HG03378 (cell line): ENCODE data around the gene NDST1.

ENCODE experiments used
- ATAC-seq: cut with Tn5 transposase; IDR thresholded peaks from one replicate; pipeline ENCODE4 v1.9.1; 2021; ENCODE audit warnings: mild to moderate bottlenecking, moderate library complexity; ENCODE audit not compliant: unreplicated experiment

The NDST1 gene

DNA sequence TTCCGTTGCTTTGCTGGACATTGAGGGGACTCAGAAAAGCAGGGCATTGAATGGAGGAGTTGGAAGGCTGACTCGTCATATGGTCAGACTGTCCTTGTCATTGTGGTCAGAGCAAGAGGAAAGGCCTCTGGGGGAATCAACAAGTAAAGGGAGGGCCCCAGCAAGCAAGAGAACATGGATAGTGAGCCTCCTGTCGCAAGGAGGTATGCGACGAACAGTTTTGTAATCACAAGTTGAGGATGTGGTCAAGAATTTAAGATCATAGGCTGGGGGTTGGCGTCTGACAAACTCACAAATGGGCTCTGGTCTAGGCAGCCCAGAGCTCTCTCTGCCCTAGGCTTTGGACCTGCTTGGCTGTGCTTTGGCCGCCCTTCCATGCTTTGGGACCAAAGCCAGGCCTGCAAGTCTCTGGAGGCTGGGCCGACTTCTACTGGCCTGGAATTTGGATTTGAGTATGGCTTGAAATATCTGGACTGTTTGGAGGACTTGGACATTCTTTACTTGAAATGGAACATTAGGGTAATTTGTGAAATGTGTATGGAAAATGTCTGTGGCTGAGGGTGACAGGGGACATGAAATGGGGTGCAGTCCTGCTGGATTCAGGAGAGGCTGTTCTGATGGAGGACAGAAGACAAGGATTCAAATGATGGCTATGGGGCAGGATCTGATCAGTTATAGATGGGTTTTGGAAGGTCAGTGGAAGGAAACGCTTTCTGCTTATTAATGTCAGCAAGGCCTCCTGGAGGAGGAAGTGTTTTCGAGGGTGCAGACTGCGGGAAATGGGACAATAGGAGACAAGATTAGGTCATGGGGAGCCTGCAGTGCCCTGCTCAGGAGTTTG lies 19.2 kb upstream of the NDST1 start:
- ATAC-seq = no peak

DNA sequence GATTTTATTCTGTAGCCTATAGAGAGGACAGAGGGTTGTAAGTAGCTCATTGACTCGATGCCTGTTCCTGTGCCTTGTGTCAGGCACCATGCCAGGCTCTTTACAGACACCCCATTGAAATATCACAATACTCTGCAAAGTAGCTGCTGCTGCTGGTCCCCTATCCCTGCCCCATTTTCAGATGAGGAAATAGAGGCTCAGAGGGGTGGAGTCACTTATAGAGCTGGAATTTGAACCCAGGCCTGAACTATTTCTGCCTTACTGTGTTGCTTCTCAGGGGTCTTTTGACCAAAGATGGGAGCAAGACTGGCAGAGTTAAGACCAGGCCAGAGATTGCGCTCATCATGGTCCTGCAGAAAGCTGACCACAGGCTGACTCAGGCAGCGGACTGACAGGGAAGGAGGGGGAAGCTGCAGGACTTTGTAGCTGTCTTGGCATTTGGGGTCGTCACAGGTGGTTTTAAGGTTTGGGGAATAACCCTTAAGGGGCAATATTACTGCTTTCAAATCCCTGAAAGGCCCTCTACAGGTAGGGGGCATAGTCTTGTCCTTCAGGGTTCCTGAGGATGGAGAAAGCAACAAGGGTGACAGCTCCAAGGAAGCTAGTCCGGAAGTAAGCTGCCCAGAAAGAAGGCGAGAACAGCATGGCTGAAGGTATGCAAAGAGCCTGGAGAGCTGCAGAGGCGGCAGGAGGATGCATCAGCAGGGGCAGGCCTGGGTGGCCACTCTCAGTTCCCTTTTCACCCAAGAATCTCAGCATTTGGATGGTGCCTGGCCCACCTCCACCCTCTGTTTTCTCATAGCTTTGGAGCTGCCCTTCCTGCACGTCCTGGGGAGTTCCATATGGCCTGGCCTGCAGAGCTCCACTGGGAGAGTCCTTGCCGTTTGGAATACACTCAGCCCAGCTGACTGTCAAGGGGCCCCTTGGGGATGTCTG lies 18.3 kb upstream of the NDST1 start:
- peak; percentile 80 for ATAC-seq

DNA sequence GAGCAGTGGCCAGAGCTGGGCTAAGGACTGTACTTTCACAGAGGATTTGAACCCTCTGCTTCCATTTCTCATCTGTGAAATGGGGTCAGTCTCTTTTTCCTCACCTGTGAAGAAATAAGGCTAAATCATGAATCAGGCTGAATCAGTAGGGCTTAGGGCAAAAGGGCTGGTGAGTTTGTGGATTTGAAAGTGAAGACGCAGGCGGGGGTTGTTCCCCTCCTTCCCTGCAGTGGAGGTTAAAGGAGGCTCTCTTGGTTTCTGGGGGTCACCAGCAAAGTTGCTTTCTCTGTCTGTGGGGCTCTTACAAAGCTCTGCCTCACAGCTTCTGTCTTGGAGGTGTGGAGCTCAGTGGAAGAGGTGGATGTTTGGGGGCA lies 17.6 kb upstream of the NDST1 start:
- no peak for ATAC-seq

DNA sequence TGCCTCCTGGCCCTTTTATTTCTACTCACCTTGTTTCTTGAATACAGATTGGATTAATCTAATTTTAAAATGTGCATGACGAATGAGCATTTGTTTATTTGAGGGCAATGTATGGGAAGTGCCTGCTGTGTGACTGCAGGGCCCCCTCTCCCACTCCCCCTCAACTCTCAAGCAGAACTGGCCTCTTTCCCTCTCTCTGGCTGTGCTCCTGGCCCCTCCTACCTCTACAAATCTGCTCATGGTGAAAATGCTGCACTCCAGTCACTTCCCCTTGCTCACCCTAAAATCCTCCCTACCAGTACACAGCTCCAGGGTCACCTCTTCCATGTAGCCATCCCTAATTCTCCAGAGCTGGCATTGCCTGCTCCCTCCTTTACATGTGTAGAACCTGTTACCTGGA lies 17.2 kb upstream of the NDST1 start:
- ATAC-seq = no peak

DNA sequence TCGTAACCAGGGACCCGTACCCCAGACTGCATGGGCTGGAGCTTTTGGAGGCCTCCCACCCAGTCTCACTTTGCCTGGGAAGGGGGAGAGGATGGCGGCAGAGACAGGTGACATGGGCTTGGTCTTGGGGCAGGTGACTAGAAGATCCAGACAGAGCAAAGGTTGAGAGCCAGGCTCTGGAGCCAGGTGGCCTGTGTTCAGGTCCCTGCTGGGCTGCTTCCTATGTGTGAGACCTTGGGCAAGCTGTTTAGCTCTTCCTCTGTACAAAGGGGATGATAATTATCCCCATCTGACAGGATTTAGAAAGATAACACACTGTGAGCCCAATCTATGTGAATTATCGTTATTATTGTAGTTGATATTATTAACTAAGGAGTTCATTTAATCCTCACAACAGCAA lies 16.1 kb upstream of the NDST1 start:
- ATAC-seq = no peak

DNA sequence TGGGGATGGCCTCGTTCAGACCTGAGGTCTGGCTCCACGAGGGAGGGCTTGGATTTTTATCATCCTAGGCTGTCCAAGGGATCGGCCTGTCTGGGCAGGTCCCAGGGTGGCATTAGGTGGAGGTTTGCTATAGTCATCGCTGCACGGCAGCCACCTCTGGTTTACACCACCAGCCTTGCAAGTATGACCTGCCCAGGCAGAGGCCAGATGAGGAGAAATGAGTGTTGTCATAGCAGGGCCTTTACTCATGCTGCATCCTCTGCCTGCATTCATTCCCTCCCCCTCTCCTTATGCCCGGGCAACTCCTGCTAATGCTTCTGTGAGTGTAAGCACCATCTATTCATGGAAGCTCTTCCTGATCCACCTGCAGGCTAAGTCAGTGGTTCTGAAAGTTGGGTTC lies 15.3 kb upstream of the NDST1 start:
- no peak for ATAC-seq

DNA sequence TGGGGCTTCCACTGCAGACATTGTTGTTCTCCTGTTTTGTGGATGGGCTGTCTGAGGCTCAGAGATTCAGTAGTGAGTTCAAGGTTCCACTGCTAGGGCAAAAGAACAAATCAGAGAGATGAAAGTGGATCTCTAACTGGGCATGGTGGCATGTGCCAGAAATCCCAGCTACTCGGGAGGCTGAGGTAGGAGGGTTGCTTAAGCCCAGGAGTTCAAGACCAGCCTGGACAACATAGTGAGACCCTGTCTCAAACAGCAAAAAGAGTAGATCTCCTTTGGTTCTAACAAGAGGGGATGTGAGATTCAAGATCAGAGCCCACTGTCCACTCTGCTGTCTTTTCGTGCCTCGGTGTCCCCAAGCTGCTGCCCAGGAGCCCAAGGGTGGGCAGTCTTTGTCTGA lies 11.8 kb upstream of the NDST1 start:
- no peak for ATAC-seq

DNA sequence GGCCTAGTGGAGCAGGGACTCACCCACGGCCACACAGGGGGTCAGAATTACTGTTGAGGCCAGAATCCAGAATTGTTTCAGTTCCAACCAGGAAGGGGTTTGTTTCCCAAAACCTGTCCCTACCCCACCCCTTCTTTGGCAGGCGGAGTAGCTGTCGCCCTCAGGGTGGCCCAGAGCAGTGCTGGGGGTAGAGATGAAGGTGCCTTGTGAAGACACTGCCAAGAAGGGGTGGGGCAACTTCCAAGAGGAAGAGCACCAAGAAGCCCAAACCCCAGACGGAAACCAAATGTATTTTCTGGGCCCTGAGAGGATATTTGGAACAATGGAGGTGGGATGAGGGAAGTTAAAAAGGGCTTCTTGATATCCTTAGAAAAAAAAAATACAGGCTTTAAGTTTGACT lies 11.4 kb upstream of the NDST1 start:
- ATAC-seq = no peak

DNA sequence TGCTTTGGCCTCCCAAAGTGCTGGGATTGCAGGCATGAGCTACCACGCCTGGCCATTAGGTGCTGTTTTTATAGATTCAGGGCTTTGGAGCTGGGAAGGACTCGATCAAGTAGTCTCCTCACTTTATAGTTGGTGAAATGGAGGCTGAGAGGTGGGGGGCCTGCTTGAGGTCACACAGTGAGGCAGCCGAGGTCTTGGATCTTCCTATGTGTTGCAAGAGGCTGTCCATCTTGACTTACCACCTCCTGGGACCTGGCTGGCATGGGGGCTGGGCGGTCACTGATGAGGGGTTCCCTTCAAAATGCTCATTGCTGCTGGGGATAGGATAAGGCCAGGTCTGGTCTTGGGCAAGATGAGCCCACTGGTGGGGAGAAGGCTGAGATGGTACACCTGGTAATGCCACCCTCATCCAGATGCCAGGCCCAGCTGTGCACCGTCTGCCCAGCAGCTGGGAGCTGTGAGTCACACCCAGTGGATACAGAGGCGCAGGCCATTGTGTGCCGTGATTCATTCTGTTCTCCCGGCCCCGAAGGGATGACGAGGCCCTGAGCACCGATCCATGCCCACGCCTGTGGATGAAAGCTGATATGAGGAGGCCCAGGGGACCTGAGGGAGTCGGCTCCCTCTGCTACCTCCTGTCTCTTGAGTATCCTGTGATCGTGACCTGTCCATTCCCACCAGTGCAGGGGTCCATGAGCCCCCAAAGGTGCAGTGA lies 10.5 kb upstream of the NDST1 start:
- no peak for ATAC-seq

DNA sequence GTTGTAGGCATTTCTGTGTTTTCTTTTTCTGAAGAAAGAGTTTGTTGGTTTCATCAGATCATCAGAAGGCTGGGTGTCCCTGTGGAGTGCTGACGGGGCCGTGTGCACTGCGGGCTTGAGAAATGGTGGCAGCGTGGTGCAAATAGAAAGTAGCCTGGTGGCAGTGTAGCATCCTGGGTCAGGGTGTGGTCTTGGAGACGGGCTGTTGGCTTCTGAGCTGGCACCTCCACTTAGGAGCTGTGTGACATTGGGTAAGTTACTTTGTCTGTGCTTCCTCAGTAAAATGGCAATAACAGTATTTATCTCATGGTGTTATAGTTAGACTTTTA lies 10.0 kb upstream of the NDST1 start:
- no peak for ATAC-seq

DNA sequence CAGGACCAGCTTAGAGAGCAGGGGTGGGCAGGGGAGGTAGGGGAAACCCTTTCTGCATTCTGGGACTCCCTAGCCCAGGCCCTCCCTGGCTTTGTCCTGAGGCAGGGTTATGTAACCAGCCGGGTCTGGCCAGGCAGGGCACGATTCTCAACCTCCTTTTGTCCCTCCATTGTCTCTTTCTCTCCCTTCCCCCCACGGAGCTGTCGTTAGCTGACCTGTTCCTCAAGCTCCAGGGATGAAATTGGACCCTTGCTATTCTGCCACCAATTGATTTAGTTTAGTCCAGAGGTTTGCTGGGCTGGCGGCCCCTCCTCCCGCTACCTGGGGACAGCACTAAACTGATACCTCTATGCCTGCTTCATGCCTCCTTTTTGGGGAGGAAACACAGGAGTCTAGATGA lies 9.4 kb upstream of the NDST1 start:
- ATAC-seq = no peak

DNA sequence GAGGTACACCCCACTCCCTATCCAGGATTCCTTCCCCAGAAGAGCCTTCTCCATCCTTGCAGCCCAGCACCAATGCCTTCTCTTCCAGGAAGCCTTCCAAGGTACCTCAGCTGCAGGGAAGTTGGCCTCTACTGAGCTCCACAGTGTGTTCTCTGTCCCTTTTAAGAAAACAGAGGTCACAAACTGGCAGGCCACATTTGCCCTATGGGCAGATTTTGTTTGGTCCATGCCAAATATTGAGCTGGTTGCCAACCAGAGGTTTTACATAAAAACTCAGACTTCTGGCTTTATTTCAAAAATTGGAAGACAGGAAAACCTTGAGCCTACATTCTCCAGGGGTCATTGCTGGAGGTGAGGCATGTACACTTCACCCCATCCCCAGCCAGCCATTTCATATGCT lies 9.0 kb upstream of the NDST1 start:
- ATAC-seq = no peak

DNA sequence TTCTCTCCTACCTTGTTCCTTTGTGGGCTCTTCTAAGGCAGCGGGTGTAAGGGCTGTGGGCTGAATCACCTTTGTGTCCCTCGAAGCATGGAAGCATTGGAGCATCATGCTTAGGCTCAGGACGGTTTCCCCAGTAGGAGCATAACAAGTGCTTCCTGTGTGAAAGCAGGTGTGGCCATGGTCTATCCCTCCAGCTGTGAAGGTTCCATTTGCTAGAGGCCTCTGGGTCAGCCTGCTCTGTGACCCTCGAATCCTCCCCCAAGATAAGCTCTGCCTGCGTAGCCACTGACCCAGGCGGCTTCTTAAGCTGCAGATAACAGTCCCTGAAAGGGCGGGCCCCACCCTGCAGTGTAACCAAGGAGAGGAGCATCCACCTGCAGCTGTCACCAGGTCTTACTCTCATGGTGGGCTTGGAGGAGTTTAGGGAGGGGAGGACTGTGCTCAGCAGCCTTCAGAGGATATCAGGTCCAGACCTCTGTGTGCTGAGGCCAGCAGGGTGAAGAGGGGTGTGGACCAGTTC lies 8.4 kb upstream of the NDST1 start:
- no peak for ATAC-seq

DNA sequence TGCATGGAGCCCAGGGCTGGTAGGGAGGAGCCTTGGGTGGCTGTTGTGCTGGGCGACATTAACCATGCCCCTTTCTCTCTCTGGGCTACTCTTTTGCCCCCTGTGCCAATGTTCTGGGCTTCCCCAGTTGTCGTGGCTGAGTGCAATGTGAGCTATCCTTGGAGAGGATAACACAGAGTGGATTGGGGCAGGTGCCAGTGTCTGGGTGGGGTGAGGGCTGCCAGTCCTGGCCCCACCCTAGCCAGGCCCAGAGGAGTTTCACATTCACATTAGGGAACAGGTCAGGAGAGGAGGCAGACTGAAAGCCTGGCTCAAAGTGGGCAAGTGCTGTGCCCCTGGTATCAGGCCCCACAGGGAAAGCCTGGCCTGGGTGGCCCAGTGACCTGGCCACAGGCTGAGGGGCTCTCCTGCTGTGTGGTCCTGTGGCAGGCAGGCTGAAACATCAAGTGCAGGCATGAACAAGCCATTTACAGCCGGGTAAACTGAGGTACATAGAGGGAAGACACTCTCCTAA lies 7.5 kb upstream of the NDST1 start:
- ATAC-seq = no peak

DNA sequence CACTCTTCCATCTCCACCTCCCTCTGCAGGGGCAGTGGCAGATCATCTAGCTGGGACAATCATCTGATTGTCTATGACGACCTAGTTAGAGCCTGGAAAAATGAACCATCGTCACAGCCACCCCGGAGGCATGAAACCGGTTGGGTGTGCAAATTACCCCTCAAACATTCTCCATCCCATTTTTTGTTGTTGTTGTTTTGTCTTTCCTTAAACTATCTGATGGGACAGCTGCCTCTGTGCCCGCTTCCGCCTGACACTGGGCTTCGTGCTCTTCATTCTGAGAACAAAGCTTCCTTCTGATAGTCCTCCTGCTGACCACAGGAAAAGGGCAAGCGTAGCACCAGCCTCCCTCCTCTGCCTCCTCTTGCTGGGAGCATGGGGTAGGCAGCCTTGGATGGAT lies 7.0 kb upstream of the NDST1 start:
- no peak for ATAC-seq

DNA sequence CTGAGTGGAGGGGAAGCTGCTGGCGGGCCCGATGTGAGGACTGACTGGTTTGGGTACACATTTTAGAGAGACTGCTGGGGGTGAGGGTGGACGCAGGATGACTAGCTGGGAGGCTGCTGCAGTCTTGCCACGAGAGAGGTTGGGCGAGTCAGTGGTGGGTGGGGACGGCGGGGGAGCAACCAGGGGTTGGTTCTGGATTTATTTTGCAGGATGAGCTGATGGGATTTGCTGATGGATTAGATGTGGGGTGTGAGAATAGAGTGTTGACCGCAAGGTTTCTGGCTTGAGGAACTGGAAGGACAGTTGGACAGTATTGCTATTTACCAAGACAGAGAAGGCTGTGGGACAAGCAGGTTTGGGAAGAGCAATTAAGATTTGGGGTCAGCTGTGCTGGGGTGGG lies 5.8 kb upstream of the NDST1 start:
- ATAC-seq = no peak

DNA sequence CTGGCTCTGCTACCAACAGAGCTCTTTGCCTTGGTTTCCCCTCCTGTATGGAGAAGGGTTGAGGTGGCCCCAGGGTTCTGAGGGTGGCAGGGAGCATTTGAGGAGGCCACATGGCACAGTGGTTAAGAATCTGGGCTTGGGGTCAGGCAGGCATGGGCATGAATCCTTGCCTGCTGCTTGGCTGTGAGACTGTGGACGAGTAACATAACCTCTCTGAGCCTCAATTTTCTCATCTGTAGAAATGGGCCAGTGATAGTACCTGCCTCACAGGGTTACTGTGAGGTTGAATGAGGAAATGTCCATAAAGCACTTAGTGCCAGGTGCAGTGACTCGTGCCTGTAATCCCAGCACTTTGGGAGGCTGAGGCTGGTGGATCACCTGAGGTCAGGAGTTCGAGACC lies 5.1 kb upstream of the NDST1 start:
- no peak for ATAC-seq

DNA sequence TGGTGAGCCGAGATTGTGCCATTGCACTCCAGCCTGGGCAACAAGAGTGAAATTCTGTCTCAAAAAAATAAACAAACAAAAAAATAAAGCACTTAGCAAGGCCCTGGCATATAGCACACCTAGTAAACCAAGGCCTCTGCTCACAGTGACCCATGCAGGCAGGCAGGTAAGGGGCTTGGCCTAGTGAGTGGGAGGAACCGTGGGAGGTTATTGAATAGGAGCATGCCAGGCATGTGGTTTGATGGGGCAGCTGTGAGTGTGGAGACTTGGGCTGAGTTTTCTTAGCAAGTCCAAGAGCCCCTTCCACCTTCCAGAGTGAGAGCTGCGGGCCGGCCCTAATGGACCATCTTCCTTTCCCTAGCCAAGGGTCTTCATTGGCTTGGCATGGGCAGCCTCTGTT lies 4.5 kb upstream of the NDST1 start:
- ATAC-seq = no peak

DNA sequence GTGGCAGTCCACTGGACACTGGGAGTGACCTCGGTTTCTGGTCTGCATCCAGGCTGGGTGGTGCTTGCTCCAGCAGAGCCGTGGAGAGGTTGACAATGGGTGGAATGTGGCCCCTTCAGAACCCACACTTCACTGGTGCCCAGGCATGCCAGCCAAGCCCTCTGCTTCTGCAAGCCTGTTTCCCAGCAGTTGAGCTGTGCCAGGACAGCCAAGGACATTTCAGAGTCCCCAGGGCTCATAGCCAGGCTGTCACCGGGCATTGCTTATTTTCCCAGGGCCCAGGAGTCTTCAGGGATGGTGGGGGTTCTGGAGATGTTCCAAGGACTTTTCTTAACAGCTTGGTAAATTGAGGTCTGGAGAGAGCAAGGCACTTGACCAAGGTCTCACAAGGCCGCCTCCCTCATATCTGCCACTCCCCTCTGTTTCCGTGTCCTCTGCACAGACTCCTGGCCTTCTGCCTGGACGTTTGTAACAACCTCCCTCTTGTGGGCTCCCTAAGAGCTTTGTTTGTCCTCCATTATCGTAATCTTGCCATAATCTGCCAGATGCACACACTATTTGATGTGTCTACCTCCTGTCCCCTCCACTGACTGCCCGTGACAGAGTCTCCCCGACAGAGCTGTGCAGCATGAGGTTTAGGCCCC lies 3.8 kb upstream of the NDST1 start:
- no peak for ATAC-seq

DNA sequence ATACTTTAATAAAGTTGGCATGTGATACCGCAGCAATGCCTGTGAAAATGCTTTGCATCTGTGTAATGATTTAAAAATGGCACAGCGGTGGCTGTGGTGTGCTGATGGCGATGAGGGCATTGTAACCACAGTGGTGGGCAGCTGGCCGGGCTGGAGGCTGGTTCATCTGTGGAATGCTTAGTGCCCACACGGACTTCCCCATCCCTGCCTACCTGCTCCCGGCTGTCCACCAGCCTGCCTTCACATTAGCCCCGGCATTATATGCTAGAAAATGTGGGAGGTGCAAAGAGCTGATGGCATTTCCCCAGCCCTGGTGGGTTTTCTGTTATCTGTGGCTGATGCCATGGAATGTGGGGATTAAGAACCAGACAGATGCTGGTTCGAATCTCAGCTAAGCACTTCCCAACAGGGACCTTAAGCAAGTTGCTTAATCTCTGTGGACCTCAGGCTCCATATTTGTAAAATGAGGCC lies 2.9 kb upstream of the NDST1 start:
- ATAC-seq = no peak

DNA sequence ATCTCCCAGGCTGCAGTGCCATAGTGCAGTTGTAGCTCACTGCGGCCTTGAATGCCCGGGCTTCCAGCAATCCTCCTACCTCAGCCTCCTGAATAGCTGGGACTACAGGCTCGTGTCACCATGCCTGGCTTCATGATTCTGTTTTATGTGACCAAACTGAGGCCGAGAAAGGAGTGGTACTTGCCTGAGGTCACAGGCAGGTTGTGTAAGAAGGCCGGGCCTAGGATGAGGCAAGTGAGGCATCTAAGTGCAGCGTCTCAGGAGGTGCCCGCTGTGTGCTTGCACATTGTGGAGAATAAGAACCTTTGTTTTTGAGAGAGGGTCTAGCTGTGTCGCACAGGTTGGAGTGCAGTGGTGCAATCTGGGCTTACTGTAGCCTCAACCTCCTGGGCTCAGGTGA lies 2.1 kb upstream of the NDST1 start:
- no peak for ATAC-seq
